Neural crest cell (in vitro differentiated cells): Measurements from ENCODE around the gene NR0B2. TPM values are rescaled to one million over a fixed set of nuclear protein-coding genes. Genes with fewer than 3 reads are reported as not detected.

Experiments
- DNase-seq: peaks from one replicate; pipeline ENCODE4 v3.0.0; 2021; ENCODE audit warnings: low read depth, mixed read lengths, low spot score
- H3K27ac Mint-ChIP-seq: one replicate; pipeline ENCODE4 v1.8.0; 2021; ENCODE audit warnings: mild to moderate bottlenecking, mixed read lengths; ENCODE audit not compliant: unreplicated experiment
- H3K27me3 Mint-ChIP-seq: 2 replicates; pipeline ENCODE4 v1.8.0; 2021; ENCODE audit warnings: low read depth, mild to moderate bottlenecking, mixed read lengths
- H3K36me3 Mint-ChIP-seq: 2 replicates; pipeline ENCODE4 v1.8.0; 2021; ENCODE audit warnings: low read depth, mild to moderate bottlenecking, mixed read lengths
- H3K4me1 Mint-ChIP-seq: 2 replicates; pipeline ENCODE4 v1.8.0; 2021; ENCODE audit warnings: mixed read lengths
- H3K4me3 Mint-ChIP-seq: one replicate; pipeline ENCODE4 v1.8.0; 2021; ENCODE audit warnings: mild to moderate bottlenecking, mixed read lengths
- H3K9me3 Mint-ChIP-seq: 2 replicates; pipeline ENCODE4 v1.8.0; 2021; ENCODE audit warnings: mixed read lengths
- CTCF ChIP-seq: fragments of 200-600 bp; sonication (generic); conservative IDR thresholded peaks from 2 replicates; pipeline ENCODE4 v1.5.0; 2021; ENCODE audit warnings: antibody characterized with exemption, mild to moderate bottlenecking
- total RNA-seq: library from RNA; stranded (reverse); gene quantifications from 2 replicates; pipeline ENCODE4 v1.2.1, GENCODE V29; 2021

NR0B2 gene
- total RNA-seq, 1 donor from 2014 or later = not detected

DNA sequence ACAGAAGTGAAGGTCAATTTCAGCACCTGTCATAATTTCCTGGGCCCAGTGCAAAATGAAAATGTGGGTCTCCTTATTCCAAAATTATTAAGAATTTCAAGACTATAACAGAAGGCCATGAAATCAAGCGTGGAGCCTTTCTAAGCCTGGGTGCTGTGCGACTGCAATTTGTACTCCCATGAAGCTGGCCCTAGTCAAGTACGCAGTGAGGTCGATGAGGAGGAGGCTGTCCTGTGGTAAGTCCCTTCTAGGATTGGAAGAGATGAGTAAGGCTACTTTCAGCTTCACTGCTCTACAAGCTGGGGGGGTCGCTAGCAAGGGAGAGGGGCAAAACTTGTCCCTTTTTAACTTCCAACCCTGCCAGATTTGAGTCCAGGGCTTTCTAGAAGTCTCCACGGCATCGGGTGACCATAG is 7.4 kb upstream of the NR0B2 start:
- no peak for DNase-seq
- Mint-ChIP-seq H3K4me3 (peak overlapping the region; percentile 90), H3K27ac (peak overlapping the region; percentile 98), H3K4me1 (peaks cover 29% of the 10 kb centered on the region), H3K9me3 (peaks cover 3% of the 10 kb centered on the region), H3K36me3 (peaks cover 7% of the 10 kb centered on the region), H3K27me3 (no peaks in the 10 kb centered on the region)
- no peak for TF ChIP-seq CTCF

DNA sequence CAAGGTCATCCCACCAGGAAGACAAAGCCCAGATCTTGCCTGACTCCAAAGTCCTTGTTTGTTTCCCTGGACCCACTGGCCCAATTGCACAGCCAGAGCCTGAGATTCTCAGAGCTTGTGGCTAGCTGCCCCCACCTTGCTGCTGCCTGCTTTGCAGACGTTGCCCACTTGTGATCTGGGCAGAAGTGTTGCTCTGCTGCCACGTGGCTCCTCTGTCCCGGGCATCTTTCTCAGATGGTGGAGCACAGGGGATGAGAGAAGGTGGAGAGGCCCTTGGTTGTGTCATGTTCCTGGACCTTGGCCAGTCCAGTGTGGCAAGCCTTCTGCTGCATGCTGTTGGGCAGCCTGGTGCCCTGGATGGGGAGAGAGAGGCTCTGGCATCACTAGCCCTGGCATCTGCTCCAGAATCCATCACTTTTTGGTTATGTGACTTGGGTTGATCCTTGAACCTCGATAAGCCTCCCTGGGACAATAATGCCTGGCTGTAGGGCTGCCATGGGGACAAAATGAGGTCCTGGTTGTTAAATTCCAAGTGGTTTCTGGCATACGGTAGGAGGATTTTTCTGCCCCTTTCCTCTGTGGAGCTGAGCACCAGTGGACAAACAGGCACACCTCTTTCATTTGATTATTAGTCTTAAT is 1.5 kb upstream of the NR0B2 start:
- peaks cover 7% of the 10 kb centered on the region for H3K27me3 Mint-ChIP-seq
- peaks cover 2% of the 10 kb centered on the region for H3K4me1 Mint-ChIP-seq
- H3K9me3 Mint-ChIP-seq = peaks cover 1% of the 10 kb centered on the region
- H3K27ac Mint-ChIP-seq = no peak overlapping the region
- no peak for TF ChIP-seq CTCF
- no peaks in the 10 kb centered on the region for H3K36me3 Mint-ChIP-seq
- no peak overlapping the region for H3K4me3 Mint-ChIP-seq
- no peak for DNase-seq

DNA sequence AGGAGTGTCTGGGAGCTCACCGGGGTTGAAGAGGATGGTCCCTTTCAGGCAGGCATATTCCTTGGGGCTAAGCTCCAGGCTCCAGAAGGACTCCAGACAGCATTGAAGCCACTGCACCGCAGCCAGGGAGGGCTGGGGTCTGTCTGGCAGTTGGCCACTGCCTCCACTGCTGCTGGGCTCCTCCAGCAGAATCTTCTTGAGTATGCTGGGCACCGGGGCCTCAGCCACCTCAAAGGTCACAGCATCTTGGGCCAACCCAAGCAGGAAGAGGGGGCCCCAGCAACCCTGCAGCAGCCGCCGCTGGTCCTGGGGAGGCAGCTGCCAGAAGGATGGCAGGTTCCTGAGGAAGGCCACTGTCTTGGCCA is 404 bp downstream of the NR0B2 start:
- Mint-ChIP-seq H3K36me3 (no peaks in the 10 kb centered on the region), H3K4me1 (no peaks in the 10 kb centered on the region), H3K9me3 (no peaks in the 10 kb centered on the region), H3K27me3 (peaks cover 13% of the 10 kb centered on the region), H3K27ac (no peak overlapping the region), H3K4me3 (no peak overlapping the region)
- TF ChIP-seq CTCF = no peak
- DNase-seq = no peak

GRCh38 chr1:26912147-26912490 is 1.7 kb downstream of the NR0B2 start:
- H3K4me1 Mint-ChIP-seq = no peaks in the 10 kb centered on the region
- DNase-seq = no peak
- H3K4me3 Mint-ChIP-seq = no peak overlapping the region
- no peaks in the 10 kb centered on the region for H3K36me3 Mint-ChIP-seq
- no peak for TF ChIP-seq CTCF
- no peaks in the 10 kb centered on the region for H3K9me3 Mint-ChIP-seq
- H3K27ac Mint-ChIP-seq = no peak overlapping the region
- H3K27me3 Mint-ChIP-seq = peaks cover 18% of the 10 kb centered on the region

DNA sequence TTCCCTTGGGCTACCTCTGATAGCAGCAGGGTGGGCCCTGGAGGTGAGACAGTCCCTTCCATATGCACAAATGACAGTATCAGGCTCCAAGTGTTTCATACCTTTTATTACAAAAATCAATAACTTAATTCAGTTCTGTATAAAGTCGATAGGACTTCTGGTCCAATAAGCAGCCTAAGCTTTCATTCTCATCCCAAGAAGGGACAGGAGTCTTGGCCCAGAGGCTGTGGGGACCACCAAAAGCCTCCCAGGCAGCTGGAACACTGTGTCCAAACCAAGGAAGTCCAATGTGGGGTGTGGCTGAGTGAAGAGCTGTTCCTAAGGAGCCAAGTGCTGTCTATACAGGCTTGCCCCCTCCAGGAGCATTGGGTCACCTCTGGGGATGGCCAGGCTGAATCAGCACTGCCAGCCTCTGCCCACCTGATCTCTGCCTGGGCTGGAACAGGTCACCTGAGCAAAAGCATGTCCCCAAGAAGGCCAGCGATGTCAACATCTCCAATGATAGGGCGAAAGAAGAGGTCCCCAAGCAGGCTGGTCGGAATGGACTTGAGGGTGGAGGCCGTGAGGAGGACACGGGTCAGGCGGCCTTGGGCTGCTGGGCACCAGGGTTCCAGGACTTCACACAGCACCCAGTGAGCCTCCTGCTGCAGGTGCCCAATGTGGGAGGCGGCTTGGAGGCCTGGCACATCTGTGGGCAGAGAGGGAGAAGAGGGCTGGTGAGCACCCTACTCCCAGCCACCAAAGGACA is 2.2 kb downstream of the NR0B2 start:
- Mint-ChIP-seq H3K27me3 (peaks cover 22% of the 10 kb centered on the region), H3K4me1 (no peaks in the 10 kb centered on the region), H3K4me3 (no peak overlapping the region), H3K36me3 (no peaks in the 10 kb centered on the region), H3K27ac (no peak overlapping the region), H3K9me3 (no peaks in the 10 kb centered on the region)
- TF ChIP-seq CTCF = no peak
- DNase-seq = no peak
